Ovary (tissue), 3 donors: ENCODE data around the gene MAP3K1.

Experiments
- CTCF ChIP-seq, 3 donors: fragments of 450-650 bp in 2 of 3; fragments of 200-600 bp in 1 of 3; IDR thresholded peaks; one replicate each; pipeline versions ENCODE4 v1.5.1 to v1.8.0; 2016 to 2022; ENCODE audit warnings: antibody characterized with exemption in 3 of 3, mild to moderate bottlenecking in 1 of 3
- EP300 ChIP-seq: sonication (generic); formaldehyde crosslinking; IDR thresholded peaks from one replicate; pipeline ENCODE4 v1.6.1; 2017; ENCODE audit warnings: antibody characterized with exemption
- POLR2A ChIP-seq: fragments of 450-650 bp; IDR thresholded peaks from one replicate; pipeline ENCODE4 v1.6.1; 2017; ENCODE audit warnings: antibody characterized with exemption, mild to moderate bottlenecking, moderate library complexity
- donor health status: DM: no; HTN: no; CAD: no.

GRCh38 chr5:56839062-56839461 is 23.7 kb downstream of the MAP3K1 start:
- no peak for TF ChIP-seq CTCF (IDR thresholded peaks at IDR 0.05)
- no peak for TF ChIP-seq POLR2A
- no peak for TF ChIP-seq EP300
